ENCODE results near the gene KRT7.
A peak's percentile ranks its signal among the peaks of the same experiment; 100 is the strongest.
"Not testable (repeated sequence)": the region's sequence is repeated elsewhere in the genome, so short reads cannot be mapped to it uniquely, and the experiment has no call there.

The KRT7 gene

DNA sequence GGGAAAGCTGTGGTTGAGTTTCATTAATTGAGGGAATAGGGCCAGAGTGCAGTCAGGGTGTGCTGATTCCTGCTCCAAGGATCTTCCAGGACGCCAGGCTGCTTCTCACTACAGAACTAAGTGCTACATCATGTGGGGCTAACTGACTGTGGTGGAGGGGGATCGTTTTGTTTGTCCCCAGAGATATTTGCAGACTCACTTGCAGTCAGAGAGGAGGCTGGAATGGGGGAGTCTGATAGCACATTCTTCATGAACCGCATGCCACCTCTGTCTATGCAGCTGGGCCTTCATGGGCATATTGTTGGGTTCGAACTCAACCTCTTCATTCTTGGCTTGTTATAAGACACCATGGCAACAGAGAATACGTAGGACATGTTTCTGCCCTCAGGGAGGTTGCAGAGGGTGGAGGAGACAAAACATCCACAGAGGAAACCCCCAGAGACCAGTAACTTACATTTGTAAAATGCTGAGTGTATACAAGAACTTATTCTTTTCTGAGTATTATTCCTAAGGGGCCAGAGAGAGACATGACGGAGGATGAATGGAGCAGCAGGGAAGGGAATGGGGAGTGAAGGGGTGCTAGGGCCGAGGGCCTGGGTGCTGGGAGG, 13.0 kb downstream of the KRT7 start:
- DNase-seq: no peak

GRCh38 chr12:52246720-52247621, 13.9 kb downstream of the KRT7 start:
- peak; percentile 45 for DNase-seq

GRCh38 chr12:52247622-52248540, 14.8 kb downstream of the KRT7 start:
- DNase-seq: no peak

GRCh38 chr12:52248541-52249461, 15.8 kb downstream of the KRT7 start:
- DNase-seq: no peak

- DNase-seq: no peak
Observed at GRCh38 chr12:52249511-52250047, 16.5 kb downstream of the KRT7 start.

DNA sequence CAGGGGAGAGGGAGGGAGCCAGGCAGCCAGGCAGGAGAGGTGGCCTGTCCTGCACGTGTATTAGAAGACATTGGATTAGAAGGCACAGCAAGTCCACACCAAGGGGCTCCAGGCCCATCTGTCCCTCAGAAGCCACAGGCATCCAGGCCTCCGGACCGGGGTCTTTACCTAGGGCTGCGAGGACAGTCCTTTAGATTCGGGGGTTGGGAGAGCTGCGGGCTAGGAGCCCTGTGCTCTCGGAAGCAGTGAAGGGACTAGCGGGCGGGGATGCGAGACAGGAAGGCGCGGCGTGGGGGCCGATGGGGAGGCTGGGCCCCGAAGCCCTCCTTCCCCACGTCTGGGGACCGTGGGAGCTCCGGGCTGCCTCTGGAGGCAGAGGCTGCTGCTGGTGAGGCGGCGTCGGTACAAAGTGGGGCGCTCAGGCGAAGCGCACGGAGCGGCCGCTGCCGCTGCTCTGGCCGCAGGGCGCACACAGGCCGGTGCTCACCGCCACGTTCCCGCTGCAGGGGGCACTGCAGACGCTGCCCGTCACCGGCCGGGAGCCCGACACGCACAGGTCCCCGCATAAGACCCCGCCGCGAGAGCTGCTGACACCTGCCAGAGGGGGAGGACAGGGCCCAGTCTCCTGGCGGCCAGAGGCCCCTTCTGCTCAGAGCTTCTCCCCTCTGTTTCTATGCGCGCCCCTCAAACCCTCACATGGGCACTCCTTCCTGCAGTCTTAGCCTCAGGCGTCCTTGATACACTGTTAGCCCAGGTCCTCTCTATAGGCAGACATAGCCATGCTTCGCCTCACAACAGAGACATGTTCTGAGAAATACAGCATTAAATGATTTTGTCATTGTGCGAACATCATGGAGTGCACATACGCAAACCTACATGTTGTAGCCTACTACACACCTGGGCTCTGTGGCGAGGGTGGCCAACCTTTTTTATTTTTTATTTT, 17.3 kb downstream of the KRT7 start:
- DNase-seq: peak; percentile 38

DNA sequence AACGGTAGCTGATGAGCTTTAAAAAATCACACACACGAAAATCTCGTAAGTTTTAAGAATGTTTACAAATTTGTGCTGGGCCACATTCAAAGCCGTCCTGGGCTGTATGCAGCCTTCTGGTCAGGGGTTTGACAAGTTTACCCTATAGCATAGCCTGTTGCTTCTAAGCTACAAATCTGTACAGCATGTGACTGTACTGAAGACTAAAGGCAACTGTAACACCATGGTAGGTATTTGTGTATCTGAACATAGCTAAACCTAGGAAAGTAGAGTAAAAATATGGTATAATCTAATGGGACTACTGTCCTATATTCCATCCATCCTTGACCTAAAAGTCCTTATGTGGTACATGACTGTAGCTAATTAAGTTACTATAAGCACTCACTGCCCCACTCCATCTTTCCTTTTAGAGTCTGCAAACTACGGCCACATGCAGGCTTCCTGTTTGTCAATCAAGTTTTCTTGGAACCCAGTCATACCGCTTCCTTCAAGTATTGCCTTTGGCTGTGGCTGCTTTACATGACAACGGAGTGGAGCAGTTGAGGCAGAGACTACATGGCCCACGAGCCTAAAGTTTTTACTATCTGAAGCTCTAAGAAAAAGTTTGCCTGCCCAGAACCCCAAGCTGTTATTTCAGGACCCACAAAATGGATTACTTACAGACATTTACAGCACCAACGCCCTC, 18.5 kb downstream of the KRT7 start:
- DNase-seq: no peak

- not testable (repeated sequence) for DNase-seq
Observed at GRCh38 chr12:52252175-52252615, 19.2 kb downstream of the KRT7 start.

DNA sequence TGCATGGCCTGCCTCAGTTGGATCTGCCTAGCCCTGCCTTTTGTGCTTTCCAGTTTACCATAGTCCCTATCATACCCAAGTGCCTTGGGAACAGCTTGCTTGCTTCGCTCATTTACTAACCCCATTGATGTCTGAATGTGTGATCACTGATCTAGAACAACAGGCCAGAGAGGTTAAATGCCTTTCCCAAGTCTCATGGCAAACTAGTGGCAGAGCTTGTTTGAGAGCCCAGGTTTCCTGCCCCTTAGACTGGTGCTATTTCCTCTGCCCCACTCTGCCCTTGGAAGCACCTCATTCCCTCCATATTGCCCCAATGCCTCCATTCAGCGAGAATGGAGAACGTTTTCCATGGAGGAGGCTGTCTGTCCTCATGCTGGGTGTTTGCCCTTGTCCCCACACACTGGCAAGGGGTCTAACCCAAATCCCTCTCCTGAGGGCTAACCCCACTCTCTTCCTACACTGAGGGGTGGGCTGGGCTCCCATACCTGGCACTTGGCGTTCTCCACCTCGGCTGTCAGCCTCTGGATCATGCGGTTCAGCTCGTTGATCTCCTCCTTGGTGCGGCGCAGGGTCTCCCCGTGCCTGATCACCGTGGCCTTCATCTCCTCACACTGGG, 19.8 kb downstream of the KRT7 start:
- DNase-seq: no peak

GRCh38 chr12:52253391-52254179, 20.5 kb downstream of the KRT7 start:
- no peak for DNase-seq

- DNase-seq: no peak
Observed at GRCh38 chr12:52254180-52254964, 21.3 kb downstream of the KRT7 start.

DNA sequence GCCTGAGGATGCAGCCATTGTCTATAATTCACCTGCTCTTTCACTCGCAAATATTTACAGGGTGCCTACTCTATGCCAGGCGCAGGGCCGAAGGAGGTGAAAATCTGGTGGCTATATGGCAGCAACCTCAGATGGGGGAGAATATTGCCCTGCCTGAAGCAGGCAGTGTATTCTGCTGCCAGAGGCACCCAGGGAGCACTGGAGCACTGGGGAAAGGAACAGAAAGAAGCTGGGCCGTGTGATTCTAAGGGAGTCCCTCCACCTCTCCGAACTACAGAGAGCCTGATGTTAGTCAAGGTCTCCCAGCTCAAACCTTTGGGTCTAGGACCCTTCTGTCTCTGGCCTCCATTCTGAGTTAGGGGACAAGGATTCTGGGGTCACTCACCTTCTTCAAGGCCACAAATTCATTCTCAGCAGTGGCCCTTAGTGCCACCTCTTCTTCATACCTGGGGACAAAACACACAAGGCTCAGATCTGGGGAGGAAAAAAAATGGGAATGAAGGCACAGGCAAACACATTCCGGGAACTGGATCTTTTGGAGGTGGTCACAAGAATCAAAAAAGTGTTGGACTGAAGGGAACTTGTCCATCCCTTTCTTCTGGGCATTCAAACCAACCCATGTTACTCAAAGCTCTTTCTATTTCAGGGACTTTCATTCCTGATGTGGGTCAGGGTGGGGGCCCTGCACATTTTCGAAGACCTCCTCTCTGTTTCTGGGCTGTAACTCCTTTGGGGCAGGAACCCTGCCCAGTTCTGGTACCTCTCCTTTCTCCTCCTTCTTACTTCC, 22.1 kb downstream of the KRT7 start:
- DNase-seq: no peak

DNA sequence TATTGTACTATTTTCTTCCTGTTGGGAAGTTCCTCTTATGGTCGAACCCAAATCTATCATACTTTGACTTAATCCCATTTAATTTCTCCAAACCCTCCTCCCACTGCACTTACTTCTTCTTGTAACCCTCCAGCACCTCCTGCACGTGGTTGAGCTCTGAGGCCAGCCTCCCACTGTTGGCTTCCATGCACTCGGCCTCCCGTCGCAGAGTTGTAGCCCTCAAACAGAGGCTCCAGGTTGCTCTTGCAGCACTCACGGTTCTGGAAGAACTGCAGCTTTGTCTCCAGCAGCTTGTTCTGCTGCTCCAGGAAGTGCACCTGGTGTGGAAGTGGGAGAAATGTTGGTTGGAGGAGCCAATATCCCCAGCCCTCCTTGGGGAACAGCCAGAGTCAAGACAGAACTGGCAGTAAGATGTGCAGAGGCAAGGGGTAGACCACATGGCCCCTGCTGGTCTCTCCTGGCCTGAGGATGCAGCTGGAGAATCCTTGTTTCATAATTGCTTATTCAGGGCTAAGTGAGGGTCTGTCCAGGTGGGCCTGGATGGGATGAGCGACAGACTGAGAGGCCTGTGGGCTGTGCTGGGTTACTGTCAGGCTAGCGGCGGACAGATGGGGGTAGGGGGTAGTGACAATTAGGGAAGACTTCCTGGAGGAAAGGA, 23.0 kb downstream of the KRT7 start:
- DNase-seq: no peak

DNA sequence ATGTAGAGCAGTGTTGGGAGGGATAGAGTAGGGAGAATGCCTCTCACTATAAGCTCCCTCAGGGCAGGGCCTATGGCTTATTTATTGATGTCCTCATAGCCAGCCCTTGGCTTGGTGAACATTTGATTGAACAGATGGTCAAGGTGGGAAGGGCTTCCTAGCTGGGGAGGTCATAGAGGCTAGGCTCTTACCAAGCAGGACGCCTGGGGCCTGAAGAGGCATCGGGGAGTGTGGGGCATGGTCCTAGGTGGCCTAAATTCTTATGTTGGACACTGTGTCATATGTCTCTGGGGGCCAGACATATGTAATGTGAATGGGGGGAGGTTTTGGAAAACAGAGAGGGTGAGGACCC, 23.5 kb downstream of the KRT7 start:
- DNase-seq: no peak

- no peak for DNase-seq
Observed at GRCh38 chr12:52257074-52257551, 24.1 kb downstream of the KRT7 start.

- DNase-seq: not testable (repeated sequence)
Observed at GRCh38 chr12:52257922-52258321, 24.9 kb downstream of the KRT7 start.

All from eye (tissue), 1 donor.